Measurements from ENCODE around the gene LGR6. TPM values are rescaled to one million over a fixed set of nuclear protein-coding genes. Genes with fewer than 3 reads are reported as not detected.

Gene LGR6
- total RNA-seq, 4 donors from 2014 or later, result 0.12 to 2.8 (median 0.48) TPM

DNA sequence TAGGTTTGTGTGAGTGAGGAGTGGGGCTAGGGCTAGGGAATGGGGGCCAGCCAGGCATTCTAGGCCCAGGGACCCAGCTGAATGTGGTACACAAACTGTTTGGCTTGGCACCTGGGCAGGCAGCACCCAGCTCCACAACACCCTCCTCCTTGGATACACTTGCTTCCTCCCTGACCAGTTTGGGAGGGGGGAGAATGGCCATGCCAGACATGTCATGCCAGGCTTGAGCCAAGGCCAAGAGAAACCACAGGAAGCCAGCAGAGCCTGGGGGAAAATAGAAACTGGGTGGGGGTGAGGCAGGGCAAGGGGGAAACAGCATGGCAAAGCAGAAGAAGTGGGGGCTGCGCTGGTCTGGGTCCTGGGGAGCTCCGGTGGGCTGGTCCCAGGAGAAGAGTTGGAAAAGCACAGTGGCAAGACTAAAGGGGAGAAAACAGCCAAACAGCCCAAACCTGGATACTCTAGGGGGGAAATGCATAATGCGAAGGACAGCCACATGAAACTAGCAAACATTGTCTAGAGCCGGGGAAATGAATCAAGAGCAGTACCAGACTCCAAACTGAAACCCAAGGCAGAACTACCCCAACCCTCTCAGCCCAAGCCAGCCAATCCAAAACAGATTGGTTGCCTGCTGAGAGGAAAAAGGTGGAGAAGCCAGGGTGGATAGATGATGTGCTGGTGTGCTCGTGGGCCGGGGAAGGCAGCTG lies 47.9 kb downstream of the LGR6 start:
- Histone ChIP-seq H3K4me1 (no peaks in the 10 kb centered on the region), H3K27ac (no peak overlapping the region), H3K4me3 (no peak overlapping the region), H3K27me3 (peaks cover 23% of the 10 kb centered on the region), H3K9me3 (no peaks in the 10 kb centered on the region), H3K36me3 (no peaks in the 10 kb centered on the region)
- no peak for ATAC-seq
- no peak for TF ChIP-seq POLR2A (IDR thresholded peaks at IDR 0.05)
- TF ChIP-seq EP300 (IDR thresholded peaks at IDR 0.05), result no peak
- TF ChIP-seq POLR2AphosphoS5 (IDR thresholded peaks at IDR 0.05), result no peak
- TF ChIP-seq, protein P1, sequence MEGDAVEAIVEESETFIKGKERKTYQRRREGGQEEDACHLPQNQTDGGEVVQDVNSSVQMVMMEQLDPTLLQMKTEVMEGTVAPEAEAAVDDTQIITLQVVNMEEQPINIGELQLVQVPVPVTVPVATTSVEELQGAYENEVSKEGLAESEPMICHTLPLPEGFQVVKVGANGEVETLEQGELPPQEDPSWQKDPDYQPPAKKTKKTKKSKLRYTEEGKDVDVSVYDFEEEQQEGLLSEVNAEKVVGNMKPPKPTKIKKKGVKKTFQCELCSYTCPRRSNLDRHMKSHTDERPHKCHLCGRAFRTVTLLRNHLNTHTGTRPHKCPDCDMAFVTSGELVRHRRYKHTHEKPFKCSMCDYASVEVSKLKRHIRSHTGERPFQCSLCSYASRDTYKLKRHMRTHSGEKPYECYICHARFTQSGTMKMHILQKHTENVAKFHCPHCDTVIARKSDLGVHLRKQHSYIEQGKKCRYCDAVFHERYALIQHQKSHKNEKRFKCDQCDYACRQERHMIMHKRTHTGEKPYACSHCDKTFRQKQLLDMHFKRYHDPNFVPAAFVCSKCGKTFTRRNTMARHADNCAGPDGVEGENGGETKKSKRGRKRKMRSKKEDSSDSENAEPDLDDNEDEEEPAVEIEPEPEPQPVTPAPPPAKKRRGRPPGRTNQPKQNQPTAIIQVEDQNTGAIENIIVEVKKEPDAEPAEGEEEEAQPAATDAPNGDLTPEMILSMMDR (IDR thresholded peaks at IDR 0.05), result no peak
- WGBS, 2 donors (ENCODE audit: low coverage in 1 of 2), result 48 to 60% methylated on average over 2 to 6 of the region's 6 CpGs

DNA sequence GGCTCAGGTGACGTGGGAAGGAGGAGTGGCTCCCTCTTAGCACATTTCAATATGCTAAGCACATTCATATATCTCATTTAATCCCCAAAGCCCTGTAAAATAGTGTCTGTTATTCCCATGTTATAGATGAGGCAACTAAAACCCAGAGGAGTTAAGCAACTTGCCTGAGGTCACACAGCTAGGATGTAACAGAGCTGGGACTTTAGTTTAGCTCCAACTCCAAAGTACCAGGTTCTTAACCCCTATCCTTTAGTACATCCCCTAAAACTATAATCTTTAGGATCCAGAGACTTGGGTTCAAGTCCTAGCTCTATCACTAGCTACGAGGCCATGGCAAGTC lies 48.5 kb downstream of the LGR6 start:
- Histone ChIP-seq H3K9me3 (no peaks in the 10 kb centered on the region), H3K27me3 (peaks cover 18% of the 10 kb centered on the region), H3K4me3 (no peak overlapping the region), H3K4me1 (no peaks in the 10 kb centered on the region), H3K27ac (no peak overlapping the region), H3K36me3 (no peaks in the 10 kb centered on the region)
- TF ChIP-seq POLR2A (IDR thresholded peaks at IDR 0.05) (no peak), EP300 (IDR thresholded peaks at IDR 0.05) (no peak), POLR2AphosphoS5 (IDR thresholded peaks at IDR 0.05) (no peak)
- TF ChIP-seq, protein P1 (IDR thresholded peaks at IDR 0.05), result no peak
- WGBS, 2 donors (ENCODE audit: low coverage in 1 of 2), result 44 to 82% methylated on average over 1 to 2 of the region's 2 CpGs
- ATAC-seq, result no peak

DNA sequence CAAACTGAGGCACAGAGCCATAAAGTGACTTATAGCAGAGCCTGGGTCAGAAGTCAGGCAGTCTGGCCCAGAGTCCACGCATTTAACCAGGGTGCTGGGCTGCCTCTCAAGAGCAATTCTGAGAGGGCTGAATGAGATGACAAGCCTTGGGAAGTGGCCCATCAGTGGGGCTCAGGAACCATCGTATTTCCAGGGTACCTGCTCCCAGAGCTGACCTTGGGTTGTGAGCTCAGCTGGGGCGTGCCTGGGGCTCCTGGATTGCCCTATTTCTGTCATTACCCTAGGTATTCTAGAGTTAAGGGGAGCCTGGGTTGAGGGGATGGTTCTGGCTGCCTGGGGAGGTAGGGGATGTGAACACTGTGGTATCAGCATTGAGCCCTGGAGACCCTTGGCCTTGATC lies 49.4 kb downstream of the LGR6 start:
- Histone ChIP-seq H3K4me3 (no peak overlapping the region), H3K27ac (no peak overlapping the region), H3K36me3 (no peaks in the 10 kb centered on the region), H3K9me3 (no peaks in the 10 kb centered on the region), H3K27me3 (peaks cover 8% of the 10 kb centered on the region), H3K4me1 (no peaks in the 10 kb centered on the region)
- no peak for TF ChIP-seq EP300 (IDR thresholded peaks at IDR 0.05)
- TF ChIP-seq, protein P1 (IDR thresholded peaks at IDR 0.05), result no peak
- no peak for TF ChIP-seq POLR2A (IDR thresholded peaks at IDR 0.05)
- TF ChIP-seq POLR2AphosphoS5 (IDR thresholded peaks at IDR 0.05), result no peak
- no peak for ATAC-seq
- WGBS, 2 donors (ENCODE audit: low coverage in 1 of 2), result 100% methylated on average over 1 of the region's 3 CpGs

DNA sequence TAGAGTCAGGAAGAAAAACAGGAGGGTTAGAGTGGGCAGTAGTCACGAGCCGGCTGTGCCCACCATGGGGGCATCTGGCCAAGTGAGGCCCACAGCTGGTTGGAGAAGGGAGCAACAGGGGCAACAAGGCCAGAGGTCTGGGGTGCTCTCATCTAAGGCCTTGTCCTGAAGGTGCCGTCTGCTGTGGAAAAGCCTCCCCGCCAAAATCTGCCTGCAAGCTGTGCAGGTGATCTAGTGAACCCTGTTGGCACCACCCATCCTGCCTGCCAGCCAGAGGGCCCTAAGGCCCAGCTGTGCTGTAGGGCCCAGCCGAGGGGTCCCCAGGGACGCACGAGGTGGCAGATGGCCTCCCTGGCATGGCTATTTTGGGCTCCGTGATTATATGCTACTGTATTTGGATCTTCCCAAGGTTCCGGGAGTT lies 51.3 kb downstream of the LGR6 start:
- no peak for ATAC-seq
- Histone ChIP-seq H3K4me3 (no peak overlapping the region), H3K36me3 (no peaks in the 10 kb centered on the region), H3K9me3 (no peaks in the 10 kb centered on the region), H3K27me3 (no peaks in the 10 kb centered on the region), H3K27ac (no peak overlapping the region), H3K4me1 (no peaks in the 10 kb centered on the region)
- WGBS, 2 donors (ENCODE audit: low coverage in 1 of 2), result 94 to 96% methylated on average over 3 to 6 of the region's 9 CpGs
- TF ChIP-seq, protein P1 (IDR thresholded peaks at IDR 0.05), result no peak
- TF ChIP-seq EP300 (IDR thresholded peaks at IDR 0.05) (no peak), POLR2AphosphoS5 (IDR thresholded peaks at IDR 0.05) (no peak), POLR2A (IDR thresholded peaks at IDR 0.05) (no peak)

DNA sequence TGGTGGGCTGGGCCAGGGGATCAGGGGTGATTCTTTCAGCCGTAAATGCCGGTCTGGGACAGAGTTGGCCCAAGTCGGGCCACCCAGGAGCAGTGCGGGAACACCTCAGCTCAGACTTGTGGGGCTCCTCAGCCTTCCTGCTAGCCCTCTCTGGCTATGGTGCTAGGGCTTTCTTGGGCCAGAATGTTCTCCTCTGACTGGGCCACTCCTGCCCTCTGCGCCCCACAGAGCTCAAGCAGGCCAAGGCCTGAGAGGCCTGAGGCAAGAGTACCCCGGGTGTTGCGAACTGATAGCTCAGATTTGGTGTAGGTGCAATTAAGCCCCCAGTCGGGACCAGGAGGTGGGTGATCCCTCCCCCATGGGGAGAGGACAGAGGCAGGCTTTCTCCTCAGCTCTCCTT lies 51.8 kb downstream of the LGR6 start:
- TF ChIP-seq, protein P1 (IDR thresholded peaks at IDR 0.05), result no peak
- Histone ChIP-seq H3K27ac (no peak overlapping the region), H3K9me3 (no peaks in the 10 kb centered on the region), H3K36me3 (no peaks in the 10 kb centered on the region), H3K4me1 (no peaks in the 10 kb centered on the region), H3K27me3 (peaks cover under 1% of the 10 kb centered on the region), H3K4me3 (no peak overlapping the region)
- WGBS, 2 donors (ENCODE audit: low coverage in 1 of 2), result no CpG with 5 or more reads among the region's 8 CpGs
- ATAC-seq, result no peak

Data from gastroesophageal sphincter (tissue), 4 donors.